GM18511 (cell line): ENCODE data around the gene HHAT.
A peak's percentile ranks its signal among the peaks of the same experiment; 100 is the strongest.

Experiments used
- ATAC-seq: cut with Tn5 transposase; IDR thresholded peaks from one replicate; pipeline ENCODE4 v1.9.1; 2021; ENCODE audit warnings: mild to moderate bottlenecking, moderate library complexity; ENCODE audit not compliant: unreplicated experiment

Gene HHAT

DNA sequence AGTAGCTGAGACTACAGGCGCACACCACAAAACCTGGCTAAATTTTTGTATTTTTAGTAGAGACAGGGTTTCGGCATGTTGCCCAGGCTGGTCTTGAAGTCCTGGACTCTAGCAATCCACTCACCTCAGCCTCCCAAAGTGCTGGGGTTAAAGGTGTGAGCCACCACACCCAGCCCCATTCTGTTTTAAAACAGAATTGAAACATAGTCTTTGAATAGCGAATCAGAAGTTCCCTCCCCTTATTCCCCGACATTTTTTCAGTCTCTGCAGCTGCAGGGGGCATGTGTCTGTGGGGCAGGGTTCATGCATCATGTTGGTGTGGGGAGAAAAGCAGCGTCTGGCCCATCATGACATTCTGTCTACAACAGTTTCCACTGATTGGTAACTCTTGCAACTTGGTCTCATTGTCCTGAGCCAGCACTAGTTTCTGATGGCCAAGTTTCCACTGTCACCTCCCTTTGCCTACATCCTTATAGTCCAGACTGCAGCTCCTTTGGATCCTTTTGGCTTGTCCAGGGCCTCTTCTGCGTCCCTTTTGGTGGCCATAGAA, 15.6 kb upstream of the HHAT start:
- no peak for ATAC-seq

DNA sequence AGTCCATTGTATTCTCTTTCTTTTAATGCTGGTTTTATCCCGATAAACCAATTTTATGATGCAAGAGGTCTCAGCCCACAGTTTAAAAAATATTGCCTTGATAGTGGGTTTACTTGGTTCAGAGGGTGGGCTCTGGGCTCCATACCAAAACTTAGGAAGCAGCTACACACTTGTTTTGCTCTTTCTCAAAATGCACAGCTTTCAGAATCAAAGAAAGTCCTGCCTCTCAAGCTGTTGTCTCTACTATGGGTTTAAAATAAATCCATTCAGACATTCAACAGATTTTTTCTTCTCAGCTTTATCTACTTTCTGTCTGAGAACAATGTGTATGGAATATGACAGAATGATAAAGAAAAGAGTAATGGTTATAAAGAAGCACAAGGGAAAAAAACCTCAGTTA, 14.8 kb upstream of the HHAT start:
- ATAC-seq, result no peak

DNA sequence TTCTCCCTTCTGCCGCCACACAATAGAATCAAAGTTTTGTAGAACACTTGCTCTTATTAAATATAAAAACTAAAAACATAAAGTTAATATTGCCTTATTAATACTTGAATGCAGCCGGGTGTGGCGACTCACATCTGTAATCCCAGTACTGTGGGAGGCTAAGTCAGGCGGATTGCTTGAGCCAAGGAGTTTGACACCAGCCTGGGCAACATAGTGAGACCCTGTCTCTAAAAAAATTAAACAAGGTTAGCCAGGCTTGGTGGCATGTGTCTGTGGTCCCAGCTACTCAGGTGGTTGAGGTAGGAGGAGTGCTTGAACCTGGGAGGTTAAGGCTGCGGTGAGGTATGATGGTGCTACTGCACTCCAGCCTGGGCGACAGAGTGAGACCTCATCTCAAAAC, 13.2 kb upstream of the HHAT start:
- no peak for ATAC-seq

DNA sequence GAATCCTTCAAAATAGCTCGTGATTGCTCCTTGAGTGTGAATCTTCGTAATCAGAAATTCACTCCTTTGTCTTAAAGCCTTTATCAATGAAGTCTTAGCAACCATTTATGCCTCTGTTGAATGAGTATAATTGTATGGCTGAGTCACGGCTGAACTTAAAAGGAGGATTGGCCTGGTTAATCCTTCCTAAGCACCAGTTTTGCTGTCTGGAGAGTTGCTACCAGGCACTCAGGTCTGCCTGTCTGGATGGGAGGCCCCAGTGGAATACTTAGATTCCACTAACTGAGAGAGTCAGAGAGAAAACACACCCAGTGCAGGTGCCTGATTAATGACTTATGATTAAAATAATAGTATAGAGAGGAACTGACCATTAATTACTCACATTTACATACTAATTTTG, 7.6 kb upstream of the HHAT start:
- no peak for ATAC-seq

DNA sequence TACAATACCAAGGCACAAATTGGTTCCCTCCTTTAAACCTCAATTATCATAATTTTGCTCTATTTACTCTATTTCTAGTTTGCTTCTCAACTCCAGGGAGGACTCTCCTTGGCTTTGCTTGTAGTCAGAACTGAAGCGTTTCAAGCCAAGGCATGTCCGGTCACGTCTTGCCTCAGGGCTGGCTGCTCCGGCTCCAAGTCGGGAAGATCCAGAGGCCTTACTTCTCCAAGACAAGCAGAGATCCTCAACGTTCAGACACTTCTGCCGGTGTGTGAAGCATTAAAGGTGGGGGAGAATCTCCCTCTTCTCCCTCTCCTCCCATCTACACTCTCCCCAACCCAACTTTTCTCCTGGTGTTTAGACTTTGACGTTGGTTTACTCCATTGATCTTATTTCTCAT, 7.2 kb upstream of the HHAT start:
- no peak for ATAC-seq

DNA sequence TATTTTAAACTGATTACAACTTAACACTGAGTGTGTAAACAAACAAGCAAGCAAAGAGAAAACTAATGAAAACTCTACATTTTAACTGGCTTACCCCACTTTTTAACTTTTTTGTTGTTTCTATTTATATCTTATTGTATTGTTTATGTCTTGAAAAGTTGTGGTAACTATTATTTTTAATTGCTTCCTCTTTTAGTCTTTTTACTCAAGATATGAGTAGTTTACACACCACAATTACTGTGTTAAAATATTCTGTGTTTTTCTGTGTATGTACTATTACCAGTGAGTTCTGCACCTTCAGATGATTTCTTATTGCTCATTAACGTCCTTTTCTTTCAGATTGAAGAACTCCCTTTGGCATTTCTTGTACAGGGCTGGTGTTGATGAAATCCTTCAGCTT, 4.7 kb upstream of the HHAT start:
- no peak for ATAC-seq

DNA sequence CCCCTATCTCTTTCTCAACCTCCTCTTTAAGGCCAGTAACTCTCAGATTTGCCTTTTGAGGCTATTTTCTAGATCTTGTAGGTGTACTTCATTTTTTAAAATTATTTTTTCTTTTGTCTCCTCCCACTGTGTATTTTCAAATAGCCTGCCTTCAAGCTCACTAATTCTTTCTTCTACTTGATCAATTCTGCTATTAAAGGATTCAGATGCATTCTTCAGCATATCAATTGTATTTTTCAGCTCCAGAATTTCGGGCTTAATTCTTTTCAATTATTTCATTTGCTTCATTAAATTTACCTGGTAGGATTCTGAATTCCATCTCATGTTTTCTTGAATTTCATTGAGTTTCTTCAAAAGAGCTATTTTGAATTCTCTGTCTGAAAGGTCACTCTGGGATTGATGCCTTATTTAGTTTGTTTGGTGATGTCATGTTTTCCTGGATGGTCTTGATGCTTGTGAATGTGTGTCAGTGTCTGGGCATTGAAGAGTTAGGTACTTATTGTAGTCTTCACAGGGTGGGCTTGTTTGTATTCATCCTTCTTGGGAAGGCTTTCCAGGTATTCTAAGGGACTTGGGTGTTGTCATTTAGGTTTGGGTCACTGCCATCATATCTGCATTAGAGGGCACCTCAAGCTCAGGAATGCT, 3.6 kb upstream of the HHAT start:
- ATAC-seq, result no peak

DNA sequence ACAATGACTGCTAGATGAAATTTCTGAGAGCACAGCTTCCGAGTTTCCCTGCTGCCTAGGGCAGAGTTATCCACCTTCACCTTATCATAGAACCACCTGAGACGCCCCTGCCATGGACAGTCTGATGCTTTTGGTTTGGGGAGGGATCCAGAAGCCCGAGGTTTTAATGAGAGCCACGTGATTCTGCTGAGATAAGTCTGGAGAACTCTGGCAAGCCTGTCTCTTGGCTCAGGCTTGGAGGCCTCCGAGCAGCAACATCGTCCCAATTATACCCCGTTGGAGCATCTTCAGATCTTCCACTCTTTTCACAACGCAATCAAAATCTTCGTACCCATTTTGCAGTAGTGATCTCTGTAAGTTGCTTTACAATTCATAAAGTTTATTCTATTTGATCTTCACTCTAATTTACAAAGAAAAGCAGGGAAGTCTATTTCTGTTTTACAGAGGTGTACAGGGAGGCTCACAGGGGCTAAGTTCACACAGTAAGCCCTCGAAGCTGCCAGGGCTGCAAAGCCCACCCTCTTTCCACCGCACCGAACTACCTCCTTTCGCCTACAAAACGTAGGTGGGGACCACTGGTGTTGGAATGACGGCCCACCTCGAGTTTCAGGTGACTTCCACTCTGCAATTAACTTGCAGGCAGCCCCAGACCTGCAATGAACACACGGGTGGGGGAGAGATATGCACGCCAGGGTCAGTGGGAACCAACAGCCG, 513 bp upstream of the HHAT start:
- ATAC-seq, result no peak

DNA sequence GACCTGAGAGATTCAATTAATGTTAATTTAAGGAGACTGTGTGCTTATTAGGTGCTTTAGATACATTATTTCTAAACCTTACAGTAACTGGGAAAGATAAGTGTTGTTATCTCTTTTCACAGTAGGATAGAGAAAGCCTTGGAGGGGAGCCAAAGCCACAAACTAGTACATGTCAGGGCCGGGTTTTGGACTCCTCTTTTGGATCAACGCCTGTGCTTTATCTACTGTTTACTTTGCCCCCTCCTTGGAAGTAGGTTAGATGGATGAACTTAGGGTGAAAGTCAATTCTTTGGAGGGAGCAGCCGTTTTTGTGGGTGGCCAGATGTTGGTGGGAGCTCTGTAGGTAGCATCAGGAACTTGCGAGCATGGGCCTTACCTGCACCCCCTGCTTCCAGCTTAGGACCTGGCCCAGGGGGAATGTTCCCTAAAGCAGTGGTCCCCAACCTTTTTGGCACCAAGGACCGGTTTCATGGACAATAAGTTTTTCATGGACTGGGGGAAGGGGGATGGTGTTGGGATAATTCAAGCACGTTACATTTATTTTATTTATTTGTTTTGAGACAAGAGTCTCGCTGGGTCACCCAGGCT, 1.7 kb downstream of the HHAT start:
- ATAC-seq, result no peak

DNA sequence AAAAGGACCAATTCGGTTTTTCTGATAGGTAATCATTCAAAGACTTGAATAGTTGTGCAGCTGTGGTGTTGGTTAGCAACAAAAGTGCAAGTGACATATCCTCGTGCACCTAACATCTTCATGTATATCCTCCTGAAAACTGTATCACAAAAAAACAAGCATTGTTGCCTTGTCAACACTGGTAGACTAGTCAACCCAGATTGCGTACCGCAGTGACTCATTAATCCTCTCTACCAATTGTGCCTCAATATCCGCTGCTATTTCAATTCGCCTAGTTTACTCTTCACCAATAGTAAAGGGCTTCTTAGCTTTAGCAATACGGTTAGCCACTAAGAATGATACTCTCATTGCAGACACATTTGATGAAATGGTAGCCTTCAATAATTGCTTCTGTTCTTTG, 3.5 kb downstream of the HHAT start:
- no peak for ATAC-seq

DNA sequence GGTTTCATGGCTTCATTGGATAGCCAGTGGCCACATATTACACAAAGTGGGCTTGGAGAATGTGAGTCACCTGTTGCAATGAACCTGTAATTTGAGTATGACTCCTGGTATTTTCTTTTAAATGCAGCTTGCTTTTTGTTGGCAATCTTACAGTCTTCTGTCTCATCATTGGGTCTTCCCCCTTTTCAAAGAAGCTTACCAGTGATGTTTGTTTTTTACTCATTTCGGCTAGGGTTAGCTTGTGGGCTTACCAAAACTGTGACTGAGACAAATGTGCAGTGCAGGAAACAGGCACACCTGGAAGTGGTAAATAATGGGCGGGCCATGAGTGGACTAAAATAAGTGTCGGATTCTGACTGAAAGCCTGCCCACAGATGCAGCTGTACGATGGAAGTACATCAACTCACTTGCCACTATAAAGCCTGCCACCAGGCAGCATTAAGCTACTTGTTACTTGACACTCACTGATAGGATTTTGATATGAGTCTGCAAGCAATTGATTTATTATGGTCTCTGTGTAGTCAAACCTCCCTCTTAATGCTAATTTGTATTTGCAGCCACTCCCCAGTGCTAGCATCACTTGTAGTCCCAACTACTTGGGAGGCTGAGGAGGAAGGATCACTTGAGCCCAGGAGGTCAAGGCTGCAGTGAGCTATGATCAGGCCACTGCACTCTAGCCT, 4.2 kb downstream of the HHAT start:
- peak; percentile 78 for ATAC-seq

DNA sequence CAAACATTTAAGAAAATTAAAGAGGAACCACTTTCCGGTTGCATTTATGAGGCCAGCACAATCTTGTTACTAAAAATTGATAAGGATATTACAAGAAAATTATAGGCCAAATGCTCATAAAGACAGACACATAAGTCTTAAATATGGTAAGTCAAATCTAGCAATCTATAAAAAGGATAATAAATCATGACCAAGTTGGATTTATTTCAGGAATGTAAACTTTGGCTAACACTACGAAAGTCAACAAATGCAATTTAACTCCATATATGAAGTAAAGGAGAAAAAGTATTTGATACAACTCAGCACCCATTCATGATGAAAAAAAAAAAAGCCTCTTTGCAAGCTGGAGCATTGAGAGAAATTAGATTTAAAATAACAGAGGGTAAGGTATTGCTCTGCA, 6.3 kb downstream of the HHAT start:
- no peak for ATAC-seq

DNA sequence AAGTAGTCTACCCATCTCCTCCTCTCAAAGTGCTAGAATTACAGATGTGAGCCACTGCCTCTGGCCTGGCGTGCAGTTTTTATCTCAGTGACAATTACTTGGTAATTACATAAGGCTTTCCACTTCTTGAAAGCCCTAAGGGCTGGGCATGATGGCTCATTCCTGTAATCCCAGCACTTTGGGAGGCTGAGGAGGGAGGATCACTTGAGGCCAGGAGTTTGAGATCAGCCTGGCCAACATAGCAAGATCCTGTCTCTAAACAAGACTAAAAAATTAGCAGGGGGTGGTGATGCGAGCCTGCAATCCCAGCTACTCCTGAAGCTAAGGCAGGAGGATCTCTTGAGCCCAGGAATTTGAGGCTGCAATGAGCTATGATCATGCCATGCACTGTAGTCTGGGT, 7.7 kb downstream of the HHAT start:
- no peak for ATAC-seq

DNA sequence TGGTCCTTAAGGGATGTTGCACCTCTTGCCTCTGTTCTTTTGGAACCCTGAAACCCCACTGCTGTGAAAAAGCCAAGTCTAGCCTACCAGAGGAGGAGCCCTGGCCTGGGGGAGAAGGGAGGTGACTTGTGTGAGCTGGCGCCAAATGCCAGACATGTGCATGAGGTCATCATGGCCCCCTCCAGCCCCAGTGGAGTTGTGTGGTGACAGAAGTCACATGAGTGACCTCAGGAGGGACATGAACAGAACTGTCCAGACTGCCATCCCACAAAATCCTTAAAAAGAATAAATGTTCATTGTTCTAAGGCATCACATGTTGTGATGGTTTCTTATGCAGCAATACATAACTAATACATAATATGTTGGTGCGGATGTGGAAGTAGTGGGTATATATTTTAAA, 10.8 kb downstream of the HHAT start:
- ATAC-seq, result no peak

DNA sequence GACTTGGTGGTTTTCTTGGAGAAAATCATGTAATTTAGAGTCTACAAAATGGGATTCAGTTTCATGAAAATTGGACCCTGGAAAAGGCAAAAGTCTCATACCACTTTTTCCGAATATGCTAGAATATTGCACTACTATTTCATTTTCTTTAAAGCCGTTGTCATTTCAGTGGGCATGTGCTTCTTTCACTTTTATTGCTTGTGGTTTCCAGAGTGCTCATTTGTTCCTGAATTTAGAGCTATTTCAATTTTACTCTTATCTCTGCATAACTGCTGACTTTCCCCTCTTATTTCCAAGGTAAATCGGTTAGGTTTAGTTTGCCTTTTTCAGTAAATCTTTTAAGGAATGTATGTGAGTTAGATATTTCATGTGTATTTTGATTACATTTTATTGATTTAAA, 11.6 kb downstream of the HHAT start:
- peak; percentile 31 for ATAC-seq

DNA sequence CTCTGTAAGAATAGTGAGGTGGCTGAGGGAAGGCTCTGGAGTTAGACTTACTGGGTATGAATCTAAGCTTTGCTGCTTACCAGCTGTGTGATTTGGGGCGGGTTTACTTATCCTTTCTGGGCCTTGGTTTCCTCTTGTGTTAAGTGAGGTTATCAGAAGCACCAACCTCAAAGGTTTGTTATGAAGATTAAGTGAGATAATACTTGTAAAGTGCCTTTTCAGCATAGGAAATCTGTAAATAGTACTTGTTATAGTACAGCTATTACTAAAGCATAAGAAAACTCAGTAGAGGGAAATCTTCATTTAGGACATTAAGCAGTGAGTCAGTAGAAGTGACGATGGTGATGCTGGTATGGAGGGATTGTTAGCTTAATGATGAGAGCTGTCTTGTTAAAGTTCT, 12.1 kb downstream of the HHAT start:
- no peak for ATAC-seq

DNA sequence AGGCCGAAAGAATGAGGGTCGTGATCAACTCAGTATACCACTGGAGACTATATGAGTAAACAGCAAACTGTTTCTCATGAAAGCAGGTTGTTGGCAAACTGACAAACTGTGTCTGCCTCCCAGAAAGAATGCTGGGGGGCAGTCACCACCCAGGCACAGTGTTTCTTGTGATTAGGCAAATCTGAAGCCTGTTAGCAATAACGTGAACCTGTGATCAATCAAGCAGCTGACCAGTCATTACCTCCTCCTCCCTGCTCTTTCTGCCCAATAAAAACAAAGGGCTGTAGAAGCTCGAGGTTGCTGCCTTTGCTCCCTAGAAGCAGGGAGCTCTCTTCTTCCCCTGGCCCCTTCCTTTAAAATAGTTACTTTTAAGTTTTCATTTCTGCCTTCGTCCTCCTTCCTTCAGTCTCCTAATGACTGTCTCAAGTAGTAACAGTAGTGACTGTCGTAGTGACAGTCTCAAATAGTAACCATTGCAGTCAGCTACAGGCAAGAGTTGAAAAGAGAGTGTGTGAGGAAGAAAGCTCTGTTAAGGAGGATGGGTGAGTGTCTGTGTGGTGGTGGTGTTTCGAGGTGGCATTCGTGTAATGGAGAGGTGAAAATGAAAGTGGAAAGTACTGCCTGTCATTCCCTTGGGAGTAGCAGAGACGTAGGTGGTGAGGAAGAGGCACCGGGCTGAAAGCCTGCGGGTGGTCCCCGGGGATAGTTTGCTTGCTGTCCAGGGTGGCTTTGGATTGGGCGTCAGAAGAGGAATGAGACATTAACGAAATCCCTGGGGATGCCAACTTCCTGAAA, 14.5 kb downstream of the HHAT start:
- peak; percentile 70 for ATAC-seq

DNA sequence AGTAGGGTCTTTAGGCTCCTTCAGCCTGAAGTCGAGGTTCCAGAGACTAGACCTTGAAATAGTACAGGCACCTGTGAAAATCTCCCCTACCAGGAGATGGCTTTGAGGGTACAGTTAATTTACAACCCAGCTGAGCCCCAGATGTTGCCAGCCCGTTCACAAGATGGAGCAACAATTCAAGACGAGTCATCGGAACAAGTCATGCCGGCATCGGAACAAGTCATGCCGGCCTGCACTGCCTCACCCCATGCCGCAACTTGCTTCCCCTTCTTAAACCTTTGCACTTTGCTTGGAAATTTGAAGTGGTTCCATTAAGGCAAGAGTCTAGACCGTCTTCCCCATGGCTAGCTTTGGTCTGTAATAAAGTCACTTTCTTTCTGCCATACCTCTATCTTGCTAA, 16.0 kb downstream of the HHAT start:
- no peak for ATAC-seq

DNA sequence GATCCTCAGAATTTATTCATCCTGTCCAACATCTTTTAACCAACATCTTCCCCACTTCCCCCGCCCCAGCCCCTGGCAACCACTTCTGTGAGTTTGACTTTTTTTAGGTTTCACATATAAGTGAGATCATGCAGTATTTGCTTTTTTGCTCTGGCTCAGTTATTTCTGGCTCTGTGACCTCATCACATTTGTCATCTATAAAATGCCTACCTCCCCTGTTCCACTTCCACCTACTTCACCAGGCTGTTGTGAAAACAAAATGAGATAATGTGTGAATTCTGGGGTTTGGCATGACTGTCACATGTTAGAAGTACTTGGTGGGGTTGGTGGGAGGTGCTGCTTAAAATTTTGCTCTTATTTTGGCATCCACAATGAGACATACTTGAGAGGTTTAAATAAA, 18.4 kb downstream of the HHAT start:
- peak; percentile 47 for ATAC-seq

DNA sequence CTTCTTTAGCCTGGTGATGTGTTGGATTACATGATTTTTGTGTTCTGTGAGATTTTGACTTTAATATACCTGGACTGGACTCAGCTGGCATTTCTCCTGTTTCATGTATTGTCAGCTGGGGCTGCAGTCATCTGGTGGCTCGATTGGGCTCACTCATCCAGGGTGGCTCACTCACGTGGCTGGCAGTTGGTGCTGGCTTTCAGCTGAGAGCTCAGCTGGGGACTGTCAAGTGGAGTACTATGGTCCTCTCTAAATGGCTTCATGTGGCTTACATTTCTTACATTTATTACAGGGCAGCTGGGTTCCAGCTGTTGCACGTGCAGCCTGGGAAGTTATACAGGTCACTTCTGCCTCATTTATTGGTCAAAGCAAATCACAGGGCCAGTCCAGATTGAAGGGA, 22.8 kb downstream of the HHAT start:
- no peak for ATAC-seq

DNA sequence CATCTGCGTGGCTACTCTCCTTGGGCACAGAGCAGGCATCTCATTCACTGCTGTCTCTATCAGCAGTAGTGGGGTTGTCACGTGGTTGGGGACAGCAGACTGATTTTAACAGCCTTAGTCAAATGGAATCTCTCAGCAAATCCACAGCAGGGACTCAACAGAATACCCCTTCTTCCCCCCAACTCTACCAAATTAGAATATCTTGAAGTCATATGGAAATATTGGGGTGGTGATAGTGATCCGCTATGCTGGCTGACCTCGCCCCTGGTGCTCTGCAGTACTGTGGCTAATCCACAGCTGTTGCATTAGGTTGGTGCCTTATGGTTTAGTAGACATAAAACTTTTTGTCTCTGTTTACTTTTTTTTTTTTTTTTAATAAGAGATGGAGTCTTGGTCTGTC, 23.9 kb downstream of the HHAT start:
- no peak for ATAC-seq
